Measurements from ENCODE around the gene TMEM86A.

- TF ChIP-seq CTCF (conservative IDR thresholded peaks at IDR 0.05; ENCODE audit: low read length) (no peak), EZH2phosphoT487 (IDR thresholded peaks at IDR 0.05; ENCODE audit: borderline replicate concordance, low read depth, low read length) (no peak)
Observed at GRCh38 chr11:18713646-18714442, 15.3 kb downstream of the TMEM86A start.

Data from OCI-LY7 (cell line).